OCI-LY3 (cell line): ENCODE results near the gene HOXC9.

Experiments used
- EZH2phosphoT487 ChIP-seq: fragments of 200-600 bp; shearing (Covaris generic); IDR thresholded peaks from 2 replicates; pipeline ENCODE4 v1.6.1; 2018; ENCODE audit warnings: antibody characterized with exemption, mixed run types, low read depth
- TF ChIP-seq, protein P1 (sequence below): fragments of 200-600, 300-600 bp; sonication (generic); IDR thresholded peaks from 2 replicates; pipeline ENCODE4 v1.5.1; 2014; ENCODE audit warnings: antibody characterized with exemption, low read length, low read depth

DNA sequence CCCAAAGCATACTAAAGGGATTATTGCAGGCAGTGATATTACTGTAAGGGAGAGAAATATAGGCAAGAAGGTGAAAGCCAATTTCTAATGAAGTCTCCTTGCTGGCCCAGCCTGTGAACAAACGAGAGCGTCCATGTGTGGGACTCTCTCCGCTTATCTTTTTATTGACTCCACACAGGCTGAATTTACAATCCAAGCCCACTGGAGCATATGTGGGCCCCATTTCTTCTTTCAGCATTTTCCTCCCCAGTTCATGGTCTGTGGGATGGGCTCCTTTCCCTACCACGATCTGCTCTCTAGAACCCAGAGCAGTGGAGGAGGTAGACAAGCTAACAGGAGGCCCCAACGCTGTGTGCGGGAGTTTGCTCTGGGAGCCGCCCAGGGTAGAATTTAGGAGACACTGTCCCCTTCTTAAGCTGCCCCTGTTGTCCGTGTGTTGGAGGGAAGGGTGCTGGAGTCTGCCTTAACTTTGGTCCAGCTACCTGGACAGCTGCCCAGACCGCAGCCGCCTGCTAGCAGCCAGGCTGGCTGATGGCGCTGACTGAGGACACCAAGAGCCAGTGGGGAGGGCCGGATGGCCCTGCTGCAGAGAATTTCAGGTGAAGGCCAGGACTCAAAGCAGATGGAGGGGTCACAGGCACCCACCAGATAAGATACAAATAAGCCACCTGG, 30.2 kb upstream of the HOXC9 start:
- TF ChIP-seq, protein P1, sequence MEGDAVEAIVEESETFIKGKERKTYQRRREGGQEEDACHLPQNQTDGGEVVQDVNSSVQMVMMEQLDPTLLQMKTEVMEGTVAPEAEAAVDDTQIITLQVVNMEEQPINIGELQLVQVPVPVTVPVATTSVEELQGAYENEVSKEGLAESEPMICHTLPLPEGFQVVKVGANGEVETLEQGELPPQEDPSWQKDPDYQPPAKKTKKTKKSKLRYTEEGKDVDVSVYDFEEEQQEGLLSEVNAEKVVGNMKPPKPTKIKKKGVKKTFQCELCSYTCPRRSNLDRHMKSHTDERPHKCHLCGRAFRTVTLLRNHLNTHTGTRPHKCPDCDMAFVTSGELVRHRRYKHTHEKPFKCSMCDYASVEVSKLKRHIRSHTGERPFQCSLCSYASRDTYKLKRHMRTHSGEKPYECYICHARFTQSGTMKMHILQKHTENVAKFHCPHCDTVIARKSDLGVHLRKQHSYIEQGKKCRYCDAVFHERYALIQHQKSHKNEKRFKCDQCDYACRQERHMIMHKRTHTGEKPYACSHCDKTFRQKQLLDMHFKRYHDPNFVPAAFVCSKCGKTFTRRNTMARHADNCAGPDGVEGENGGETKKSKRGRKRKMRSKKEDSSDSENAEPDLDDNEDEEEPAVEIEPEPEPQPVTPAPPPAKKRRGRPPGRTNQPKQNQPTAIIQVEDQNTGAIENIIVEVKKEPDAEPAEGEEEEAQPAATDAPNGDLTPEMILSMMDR, result no peak
- no peak for TF ChIP-seq EZH2phosphoT487
